Breast epithelium (tissue), 3 donors: ENCODE results near the gene TPRA1.

ENCODE experiments used
- POLR2A ChIP-seq: fragments of 450-650 bp; IDR thresholded peaks from one replicate; pipeline ENCODE4 v1.6.1; 2016; ENCODE audit warnings: antibody characterized with exemption, mild to moderate bottlenecking, moderate library complexity
- POLR2AphosphoS5 ChIP-seq, 3 donors: sonication (generic); formaldehyde crosslinking; IDR thresholded peaks; one replicate each; pipeline ENCODE4 v1.6.1; 2017; ENCODE audit warnings: antibody characterized with exemption in 3 of 3
- TF ChIP-seq, protein P1 (sequence below), 3 donors: fragments of 450-650 bp; IDR thresholded peaks; one replicate each; pipeline ENCODE4 v1.5.1; 2016 to 2017; ENCODE audit warnings: antibody characterized with exemption in 3 of 3, mild to moderate bottlenecking in 3 of 3, moderate library complexity in 3 of 3

GRCh38 chr3:127546970-127547733 lies 43.4 kb downstream of the TPRA1 start:
- TF ChIP-seq, protein P1, sequence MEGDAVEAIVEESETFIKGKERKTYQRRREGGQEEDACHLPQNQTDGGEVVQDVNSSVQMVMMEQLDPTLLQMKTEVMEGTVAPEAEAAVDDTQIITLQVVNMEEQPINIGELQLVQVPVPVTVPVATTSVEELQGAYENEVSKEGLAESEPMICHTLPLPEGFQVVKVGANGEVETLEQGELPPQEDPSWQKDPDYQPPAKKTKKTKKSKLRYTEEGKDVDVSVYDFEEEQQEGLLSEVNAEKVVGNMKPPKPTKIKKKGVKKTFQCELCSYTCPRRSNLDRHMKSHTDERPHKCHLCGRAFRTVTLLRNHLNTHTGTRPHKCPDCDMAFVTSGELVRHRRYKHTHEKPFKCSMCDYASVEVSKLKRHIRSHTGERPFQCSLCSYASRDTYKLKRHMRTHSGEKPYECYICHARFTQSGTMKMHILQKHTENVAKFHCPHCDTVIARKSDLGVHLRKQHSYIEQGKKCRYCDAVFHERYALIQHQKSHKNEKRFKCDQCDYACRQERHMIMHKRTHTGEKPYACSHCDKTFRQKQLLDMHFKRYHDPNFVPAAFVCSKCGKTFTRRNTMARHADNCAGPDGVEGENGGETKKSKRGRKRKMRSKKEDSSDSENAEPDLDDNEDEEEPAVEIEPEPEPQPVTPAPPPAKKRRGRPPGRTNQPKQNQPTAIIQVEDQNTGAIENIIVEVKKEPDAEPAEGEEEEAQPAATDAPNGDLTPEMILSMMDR (IDR thresholded peaks at IDR 0.05), result no peak
- TF ChIP-seq POLR2AphosphoS5 (IDR thresholded peaks at IDR 0.05) (no peak), POLR2A (no peak)
